DMS153 treated with DMSO at 0.1 percent for 48 hours (cell line): ENCODE results near the gene EGLN1.
"Not testable (repeated sequence)": the region's sequence is repeated elsewhere in the genome, so short reads cannot be mapped to it uniquely, and the experiment has no call there.

Experiments used
- DNase-seq: peaks from one replicate; lab custom pipeline; 2025; ENCODE audit not compliant: unreplicated experiment; lab: John Stamatoyannopoulos, UW

Gene EGLN1

DNA sequence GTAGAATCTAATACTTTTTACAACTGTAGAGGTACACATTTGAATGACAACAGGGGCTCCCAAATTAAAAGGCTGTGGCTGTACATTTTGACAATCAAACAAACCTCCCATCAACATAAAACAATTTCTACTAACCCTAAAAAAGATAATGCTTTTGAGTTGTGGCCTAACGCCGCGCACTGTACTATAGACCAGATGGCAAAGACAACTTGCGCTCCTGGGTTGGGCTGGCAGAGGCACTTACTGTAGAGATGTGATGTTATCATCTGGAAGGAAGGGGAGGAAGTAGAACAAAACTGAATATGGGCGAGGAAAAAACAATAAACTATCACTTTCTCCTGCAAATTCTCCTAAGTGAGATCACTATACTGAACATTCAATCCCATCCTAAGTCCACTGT, 57.9 kb downstream of the EGLN1 start:
- DNase-seq: no peak

DNA sequence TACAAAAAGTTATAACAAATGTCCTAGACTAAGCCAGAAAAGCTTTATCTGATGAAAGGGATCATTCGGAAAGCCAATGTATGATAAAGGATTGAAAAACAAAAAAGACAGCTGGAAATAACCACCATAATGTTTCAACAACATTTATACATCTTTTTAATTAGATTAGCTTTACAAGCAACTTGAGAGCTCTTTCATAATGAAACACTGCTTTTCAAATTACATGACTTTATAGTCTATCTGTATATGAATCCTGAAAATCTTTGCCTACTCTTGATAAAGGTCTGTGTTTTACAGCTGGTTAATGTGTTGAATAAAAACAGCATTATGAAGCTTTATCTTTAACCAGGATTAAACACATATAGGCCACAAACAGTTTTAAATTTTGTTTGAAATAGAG, 58.5 kb downstream of the EGLN1 start:
- DNase-seq: no peak

DNA sequence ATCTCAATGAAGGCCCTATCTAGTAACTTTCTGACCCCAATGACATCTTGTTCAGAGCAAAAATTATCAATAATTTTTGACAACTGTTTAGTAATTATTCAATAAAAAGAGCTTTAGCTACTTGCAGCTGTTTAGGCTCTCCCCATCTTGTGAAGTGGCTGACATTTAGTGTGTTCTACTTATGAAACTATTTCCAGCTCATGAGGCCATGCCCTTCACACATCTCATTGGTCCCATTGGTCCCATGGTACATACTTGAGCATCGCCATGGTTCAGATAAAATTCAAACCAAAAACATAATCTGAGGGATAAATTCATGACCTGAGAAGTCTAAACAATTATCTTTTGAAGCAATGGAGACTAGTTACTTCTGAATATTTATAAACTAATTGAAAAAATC, 59.8 kb downstream of the EGLN1 start:
- no peak for DNase-seq

DNA sequence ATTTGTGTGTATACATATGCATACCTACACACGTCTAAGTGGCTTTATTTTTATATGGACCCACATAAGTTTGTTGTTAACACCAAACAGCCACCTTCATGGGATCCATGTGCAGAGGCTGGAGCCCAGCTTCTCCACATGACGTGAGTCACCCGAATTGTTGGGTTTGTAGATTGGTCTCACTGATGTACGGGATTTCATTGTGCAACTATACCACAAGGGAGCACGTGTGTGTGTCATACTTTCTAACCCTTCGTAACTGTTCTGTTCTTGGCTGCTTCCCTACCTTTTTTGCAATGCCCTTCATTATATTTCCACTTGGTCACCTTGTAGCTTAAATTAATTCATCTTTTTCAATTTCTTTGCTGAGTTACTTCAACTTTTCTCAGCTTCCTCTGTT, 63.0 kb downstream of the EGLN1 start:
- no peak for DNase-seq

DNA sequence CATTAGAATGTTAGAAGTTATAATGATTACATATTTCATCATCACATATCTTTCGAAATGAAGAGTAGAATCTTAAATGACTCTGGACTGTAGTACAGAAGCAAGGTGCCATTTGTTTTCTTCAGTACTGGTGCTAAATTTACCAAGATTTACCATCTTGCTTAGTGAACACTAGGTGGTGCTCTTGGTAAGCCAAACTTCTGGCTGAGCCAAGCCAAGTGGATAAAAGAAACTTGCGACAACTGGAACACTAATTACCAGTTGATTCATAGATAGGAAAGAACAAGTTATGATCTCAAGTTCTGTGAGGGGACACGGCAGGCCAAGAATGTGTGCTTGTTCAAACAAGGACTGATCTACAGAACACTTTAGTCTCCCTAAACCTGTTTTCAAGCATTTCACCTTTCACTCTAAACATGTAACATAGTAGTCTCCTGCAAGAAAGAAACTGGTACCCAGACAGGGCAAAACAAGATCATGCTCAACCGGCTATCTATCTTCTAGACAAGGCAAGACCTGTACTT, 64.2 kb downstream of the EGLN1 start:
- DNase-seq: peak; percentile 83

DNA sequence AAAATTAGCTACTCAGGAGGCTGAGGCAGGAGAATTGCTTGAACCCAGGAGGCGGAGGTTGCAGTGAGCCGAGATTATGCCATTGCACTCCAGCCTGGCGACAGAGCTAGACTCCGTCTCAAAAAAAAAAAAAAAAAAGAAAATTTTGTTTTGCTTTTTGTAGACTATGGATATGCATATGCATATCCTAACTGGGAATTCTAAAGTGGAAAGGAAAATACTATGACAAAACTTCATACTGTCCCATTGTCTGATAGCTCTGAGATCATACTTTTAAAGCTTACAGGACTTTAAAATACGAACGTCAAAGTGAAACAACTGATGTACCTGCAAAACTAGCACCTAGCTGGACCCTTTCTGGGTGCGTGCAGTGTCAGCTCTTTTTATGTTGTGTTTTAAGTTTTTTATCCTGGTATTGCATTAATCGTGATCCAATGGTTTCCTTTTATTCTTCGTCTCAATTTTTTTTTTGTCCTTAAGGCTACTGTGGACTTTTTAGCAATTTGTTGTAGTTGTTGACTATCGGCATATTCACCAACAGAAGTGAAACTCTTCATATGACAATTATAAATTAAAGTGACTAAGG, 64.8 kb downstream of the EGLN1 start:
- no peak for DNase-seq

DNA sequence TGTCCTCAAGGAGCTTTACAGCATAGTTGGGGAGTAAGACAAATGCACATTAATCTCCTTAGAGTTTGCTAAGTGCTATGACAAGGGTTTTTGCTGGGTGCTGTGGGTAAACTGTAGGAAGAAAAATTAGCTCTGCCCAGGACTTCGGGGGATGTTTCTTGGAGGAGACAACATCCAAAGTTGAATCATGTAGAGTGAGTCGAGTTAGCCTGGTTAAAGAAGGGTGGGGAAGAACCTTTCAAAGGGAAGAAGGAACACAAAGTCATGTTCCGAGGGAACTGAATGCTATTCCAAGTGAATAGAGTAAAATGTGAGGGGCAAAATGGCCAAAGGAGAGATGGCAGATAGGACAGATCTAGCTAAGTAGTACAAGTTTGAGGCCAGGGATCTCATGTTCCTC, 66.9 kb downstream of the EGLN1 start:
- no peak for DNase-seq

DNA sequence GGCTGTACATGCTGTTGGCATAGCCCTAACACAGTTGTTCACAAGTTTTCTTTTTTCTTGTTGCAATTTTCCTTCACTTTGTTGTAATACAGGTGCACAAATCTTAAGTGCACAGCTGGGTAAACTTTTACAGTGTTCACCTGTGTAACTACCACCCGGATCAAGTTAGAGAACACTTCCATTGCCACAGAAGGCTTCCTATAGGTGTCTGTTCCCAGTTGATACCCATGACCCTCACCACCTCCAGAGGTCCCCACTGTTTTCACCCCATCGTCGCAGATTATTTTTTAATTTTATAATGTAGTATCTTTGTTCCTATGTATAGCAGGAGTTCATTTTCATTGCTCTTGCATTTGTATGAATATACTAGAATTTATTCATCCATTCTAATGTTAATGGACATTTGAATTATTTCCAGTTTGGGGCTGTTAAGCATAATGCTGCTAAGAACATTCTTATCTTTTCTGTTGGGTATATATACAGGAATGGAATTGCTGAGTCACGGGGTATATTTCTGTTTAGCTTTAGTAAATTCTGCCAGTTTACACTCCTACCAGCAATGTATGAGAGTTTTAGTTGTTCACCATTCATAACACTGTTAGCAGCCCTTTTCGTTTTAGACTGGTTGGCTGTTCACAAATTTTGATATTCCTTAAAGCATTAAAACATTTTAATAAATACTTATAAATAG, 67.6 kb downstream of the EGLN1 start:
- DNase-seq: no peak

DNA sequence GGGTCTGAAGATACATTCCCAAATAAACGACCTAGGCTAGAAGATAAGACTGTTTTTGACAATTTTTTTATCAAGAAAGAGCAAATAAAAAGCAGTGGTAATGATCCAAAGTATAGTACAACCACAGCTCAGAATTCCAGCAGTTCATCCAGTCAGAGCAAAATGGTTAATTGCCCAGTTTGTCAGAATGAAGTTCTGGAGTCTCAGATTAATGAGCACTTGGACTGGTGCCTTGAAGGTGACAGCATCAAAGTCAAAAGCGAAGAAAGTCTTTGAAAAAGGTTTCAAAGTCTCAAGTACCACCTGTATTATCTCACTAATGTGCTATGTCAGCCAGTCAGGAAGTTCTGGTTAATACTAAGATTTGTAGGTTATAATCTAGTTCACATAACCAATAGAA, 69.0 kb downstream of the EGLN1 start:
- DNase-seq: no peak

DNA sequence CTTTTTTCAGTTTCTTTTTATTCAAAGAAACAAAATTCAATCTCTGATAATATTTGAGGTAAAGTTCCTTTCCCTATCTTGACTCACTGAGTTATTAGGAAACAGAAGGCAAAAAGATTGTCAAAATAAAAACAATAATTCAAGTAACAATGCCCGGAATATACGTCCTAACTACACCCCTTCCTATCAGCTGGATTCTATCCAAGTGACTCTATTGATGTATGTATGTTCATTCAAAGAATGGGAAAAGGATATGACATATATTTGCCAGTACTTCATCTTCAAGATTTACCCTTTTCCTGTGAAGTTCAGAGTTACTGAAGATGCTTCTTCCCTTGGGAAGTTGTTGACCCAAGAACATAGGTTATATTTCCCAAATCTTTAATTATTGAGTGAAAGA, 70.3 kb downstream of the EGLN1 start:
- DNase-seq: no peak

DNA sequence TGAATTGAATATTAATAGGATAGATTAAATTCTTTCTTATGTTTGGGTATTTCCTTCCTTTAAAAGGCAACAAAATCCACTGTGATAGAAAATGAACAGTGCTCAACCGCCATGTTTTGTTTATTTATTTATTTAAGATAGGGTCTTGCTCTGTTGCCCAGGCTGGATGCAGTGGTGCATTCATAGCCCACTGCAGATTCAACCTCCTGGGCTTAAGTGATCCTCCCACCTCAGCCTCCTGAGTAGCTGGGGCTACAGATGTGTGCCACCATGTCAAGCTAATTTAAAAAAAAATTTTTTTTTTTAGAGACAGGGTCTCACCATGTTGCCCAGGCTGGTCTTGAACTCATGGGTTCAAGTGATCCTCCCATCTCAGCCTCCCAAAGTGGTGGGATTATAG, 73.2 kb downstream of the EGLN1 start:
- not testable (repeated sequence) for DNase-seq

DNA sequence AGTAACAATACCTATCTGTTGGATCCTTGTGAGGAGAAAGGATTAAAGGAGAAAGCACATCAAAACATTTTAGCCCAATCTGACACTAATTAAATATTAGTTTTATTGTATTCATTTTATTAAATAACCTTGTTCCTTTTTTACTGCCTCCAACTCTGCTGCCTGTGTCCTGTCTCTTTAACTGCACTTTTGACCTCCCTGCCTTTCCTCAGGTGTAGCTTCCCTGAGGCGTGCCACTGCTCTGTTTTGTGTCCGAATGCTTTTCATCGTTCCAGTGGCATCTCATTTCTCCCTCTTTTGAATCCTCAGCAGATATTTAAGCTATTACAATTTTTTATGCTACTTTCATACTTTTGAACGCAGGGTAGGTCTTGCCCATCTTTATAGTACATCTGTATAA, 73.6 kb downstream of the EGLN1 start:
- DNase-seq: no peak

DNA sequence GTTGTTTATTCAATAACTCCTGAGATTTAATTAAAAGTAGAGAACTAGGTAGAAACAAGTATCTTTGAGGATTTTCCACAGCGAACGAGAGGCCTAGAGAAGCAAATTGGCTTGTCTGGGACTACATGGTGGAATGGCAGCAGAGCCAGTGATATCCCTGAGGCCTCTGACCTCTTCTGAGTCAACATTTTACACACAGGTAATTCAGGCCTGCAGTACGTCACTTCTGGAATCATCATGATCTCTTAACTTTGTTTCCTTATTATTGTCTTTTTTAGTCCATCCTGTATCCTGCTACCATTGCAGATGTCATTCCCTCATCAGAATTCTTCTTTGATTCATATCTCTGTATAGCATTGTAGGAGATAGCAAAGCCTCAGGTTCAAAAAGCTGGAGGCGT, 74.1 kb downstream of the EGLN1 start:
- DNase-seq: no peak

DNA sequence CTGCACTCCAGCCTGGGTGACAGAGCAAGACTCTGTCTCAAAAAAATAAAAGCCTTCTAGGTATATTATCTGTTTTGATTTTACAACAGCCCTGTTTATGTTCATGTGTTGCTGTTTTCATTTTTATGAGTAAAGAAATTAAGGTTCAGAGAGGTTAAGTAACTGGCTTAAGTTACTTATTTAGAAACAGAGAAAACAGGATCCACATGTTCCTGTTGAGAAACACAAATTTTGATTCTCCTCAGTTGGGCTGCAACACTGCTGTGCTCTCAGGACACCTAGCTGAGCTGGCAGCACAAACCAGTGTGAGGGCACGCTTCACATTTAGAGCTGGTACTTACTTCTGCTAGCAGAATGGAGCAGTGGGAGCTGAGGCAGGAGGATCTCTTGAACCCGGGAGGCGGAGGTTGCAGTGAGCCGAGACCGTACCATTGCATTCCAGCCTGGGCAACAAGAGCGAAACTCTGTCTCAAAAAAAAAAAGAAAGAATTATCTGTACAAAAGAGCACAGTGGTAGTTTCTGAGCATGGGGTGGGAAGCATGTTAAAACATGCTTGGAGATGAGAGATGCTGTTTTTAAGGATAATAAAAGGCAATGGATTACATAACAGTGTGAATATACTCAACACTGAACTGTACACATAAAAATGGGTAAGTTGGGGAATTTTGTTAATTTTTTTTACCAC, 81.6 kb downstream of the EGLN1 start:
- DNase-seq: no peak

DNA sequence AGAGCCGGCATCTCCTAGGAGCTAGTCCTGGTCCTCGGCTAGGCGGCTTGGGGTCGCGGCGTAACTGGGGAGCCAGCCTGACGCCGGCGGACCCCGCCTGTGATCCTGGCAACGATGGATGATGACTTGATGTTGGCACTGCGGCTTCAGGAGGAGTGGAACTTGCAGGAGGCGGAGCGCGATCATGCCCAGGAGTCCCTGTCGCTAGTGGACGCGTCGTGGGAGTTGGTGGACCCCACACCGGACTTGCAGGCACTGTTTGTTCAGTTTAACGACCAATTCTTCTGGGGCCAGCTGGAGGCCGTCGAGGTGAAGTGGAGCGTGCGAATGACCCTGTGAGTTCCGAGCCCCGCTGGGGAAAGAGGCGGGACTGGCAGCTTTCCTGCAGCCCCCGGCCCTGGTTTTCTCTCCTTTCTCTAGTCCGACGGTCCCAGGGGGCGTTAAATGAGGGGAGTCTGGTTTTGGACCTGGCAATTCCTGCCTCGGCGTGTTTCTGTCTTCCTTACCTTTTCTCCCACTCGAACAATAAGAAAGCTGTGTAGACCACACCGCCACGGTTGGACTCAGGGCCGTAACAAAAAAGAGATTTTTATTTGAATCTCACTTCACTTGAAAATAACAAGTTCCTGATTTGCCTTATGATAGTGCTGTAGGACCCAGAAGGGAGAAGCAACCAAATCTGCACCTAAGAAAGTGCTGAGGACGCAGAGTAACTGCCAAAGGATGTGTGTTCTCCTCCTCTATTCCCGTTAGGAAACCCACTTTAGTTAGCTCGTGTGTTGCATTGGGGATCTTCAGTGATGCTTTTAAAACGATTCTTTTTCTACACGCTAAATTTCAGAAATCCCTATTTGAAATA, 83.6 kb downstream of the EGLN1 start, which contains the start of gene SPRTN:
Gene SPRTN, plus strand, starts transcription at position 24 of the 859 bp plus-strand sequence. Its CDS starts 91 bp downstream, at position 115.
- DNase-seq: no peak

DNA sequence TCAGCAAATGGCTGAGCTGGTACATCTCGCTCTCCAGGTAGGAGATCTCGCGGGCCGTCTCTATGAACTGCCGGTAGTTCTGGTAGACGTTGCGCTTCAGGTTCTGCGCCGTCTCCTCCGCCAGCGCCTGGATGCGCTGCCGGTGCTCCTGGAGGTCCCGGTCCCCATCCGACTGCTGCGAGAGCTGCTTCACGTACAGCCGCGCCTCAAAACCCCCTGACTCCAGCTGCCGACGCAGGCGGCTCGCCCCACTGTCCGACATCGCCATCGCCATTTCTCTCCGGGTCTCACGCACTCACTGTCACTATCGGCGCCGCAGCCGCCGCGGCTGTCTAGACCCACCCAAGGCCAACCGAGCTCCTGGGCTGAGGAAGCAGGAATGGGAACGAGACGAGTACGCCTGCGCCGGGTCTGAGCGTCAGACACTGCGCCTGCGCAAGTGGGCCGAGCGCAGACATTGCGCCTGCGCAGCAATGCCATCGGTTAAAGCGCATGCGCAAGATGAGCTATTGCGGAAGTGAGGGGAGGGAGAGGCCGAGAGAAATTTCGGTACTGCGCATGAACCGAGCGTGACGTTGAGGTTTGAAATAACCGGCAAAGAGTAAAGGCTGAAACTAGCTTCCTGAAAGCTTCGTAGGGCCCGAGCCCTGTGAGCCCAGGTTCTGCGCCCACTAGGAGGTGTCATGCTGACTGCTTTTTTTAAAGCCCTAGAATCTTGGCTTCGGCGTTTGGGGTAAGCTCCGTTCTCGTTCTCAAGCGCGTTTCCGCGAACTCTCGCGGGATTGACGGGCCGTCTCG, 84.4 kb downstream of the EGLN1 start, which contains the start of gene EXOC8:
Gene EXOC8, minus strand, starts transcription at position 381 of the 798 bp plus-strand sequence. Its CDS starts 107 bp downstream, at position 274.
- peak; percentile 99 for DNase-seq

DNA sequence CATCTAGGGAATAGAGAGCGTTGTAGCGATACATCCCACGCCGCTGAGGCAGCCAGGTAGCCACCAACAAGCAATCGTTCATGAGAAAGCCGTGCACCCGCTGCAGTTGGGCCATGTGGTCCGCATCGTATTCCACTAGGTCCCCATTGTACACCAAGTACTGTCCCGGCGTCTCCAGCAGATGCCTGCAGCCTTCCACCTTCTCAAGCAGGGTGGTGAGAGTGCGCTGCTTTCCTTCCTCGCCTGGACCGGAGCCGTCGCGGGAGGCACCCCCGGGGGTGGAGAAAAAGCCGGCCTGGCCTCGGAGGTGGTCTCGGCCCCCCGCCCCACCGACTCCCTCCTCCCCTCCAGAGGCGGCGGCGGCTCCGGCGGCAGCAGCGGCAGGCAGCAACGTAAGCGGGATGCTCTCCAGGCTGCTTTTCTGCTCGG, 85.0 kb downstream of the EGLN1 start:
- no peak for DNase-seq

DNA sequence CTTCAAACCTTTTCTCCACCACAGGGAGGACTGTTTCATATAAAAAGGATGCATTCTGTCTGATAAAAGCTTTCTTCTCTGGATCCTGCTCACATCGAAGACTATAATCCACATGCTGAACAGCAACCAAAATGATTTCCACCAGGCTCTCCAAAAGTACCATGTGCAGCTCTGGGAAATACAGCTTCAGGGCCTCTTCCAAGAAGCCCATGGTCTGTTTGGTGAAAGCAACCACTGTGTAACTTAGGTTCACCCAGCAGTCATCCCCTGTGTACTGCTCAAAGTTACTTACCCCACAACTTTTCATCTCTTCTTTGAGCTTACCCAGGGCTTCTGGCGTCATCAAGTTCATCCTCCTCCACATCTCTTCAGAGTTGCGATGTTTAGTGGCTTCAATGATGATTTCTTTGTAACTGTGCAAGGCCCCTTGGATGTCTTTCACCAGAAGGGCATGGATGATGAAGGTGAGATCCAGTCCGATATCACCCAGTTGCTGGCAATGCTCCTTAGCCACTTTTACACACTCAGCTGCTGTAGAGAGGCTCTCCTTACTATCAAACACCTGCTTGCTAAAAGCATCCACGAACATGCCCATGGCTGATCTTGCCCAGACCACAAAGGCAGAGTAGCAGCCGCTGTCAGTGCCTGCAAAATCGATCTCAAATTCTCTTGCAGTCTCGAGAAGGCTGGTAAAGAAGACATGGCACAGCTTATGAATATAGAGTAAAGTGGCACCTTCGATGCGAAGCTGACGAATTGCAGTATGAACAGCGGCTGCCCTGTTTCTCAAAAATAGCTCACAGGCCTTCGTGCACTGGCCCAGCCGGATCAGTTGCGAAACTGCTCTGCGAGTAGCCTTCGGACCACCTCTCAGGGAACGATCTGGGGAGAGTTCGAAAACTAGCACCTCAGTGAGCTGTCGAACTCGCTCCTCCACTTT, 86.2 kb downstream of the EGLN1 start:
- no peak for DNase-seq

DNA sequence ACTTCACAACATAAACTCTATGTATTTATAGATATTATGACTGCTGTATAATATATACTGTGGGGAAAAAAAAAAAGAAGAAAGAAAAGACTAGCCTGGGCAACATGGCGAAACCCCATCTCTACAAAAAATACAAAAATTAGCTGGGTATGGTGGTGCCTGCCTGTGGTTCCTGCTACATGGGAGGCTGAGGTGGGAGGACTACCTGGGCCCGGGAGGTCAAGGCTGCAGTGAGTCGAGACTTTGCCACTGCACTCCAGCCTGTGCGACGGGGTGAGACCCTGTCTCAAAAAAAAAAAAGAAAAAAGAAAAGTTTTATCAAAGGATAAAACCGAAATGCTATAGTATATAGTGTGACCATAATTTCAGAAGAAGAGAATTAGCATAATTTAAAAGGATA, 87.1 kb downstream of the EGLN1 start:
- DNase-seq: no peak
